BLaER1 (cell line): Measurements from ENCODE around the gene ATF6.

ENCODE experiments used
- H3K27ac ChIP-seq: shearing (Covaris generic); formaldehyde crosslinking; 2 replicates; pipeline ENCODE4 v1.8.1; 2022
- H3K27me3 ChIP-seq: shearing (Covaris generic); formaldehyde crosslinking; 2 replicates; pipeline ENCODE4 v1.8.1; 2022
- H3K36me3 ChIP-seq: shearing (Covaris generic); formaldehyde crosslinking; 2 replicates; pipeline ENCODE4 v1.8.1; 2022
- H3K4me1 ChIP-seq: shearing (Covaris generic); formaldehyde crosslinking; 2 replicates; pipeline ENCODE4 v1.8.1; 2022
- H3K4me2 ChIP-seq: shearing (Covaris generic); formaldehyde crosslinking; 2 replicates; pipeline ENCODE4 v1.8.1; 2022
- H3K4me3 ChIP-seq: shearing (Covaris generic); formaldehyde crosslinking; 2 replicates; pipeline ENCODE4 v1.8.1; 2022
- H3K9ac ChIP-seq: shearing (Covaris generic); formaldehyde crosslinking; 2 replicates; pipeline ENCODE4 v1.8.1; 2022
- H3K9me3 ChIP-seq: shearing (Covaris generic); formaldehyde crosslinking; 2 replicates; pipeline ENCODE4 v1.8.1; 2022
- H4K20me1 ChIP-seq: shearing (Covaris generic); formaldehyde crosslinking; 2 replicates; pipeline ENCODE4 v1.8.1; 2022
- Cebpa-rat ChIP-seq: shearing (Covaris generic); IDR thresholded peaks from 2 replicates; pipeline ENCODE4 v1.8.1; 2022

The ATF6 gene

GRCh38 chr1:161972828-161973227 lies 206.7 kb downstream of the ATF6 start:
- H3K4me3 ChIP-seq = no peak overlapping the region
- no peak overlapping the region for H3K9ac ChIP-seq
- no peak for TF ChIP-seq Cebpa-rat
- peak overlapping the region; percentile 51 for H3K4me2 ChIP-seq
- H3K27me3 ChIP-seq = no peaks in the 10 kb centered on the region
- no peak overlapping the region for H3K27ac ChIP-seq
- peaks cover 17% of the 10 kb centered on the region for H3K4me1 ChIP-seq
- H3K9me3 ChIP-seq = no peaks in the 10 kb centered on the region
- H4K20me1 ChIP-seq = no peaks in the 10 kb centered on the region
- H3K36me3 ChIP-seq = peaks cover 2% of the 10 kb centered on the region; the same call in 1 of the 2 replicates

- Histone ChIP-seq H3K27me3 (no peaks in the 10 kb centered on the region), H3K27ac (no peak overlapping the region), H4K20me1 (no peaks in the 10 kb centered on the region), H3K4me3 (no peak overlapping the region), H3K4me1 (peaks cover 23% of the 10 kb centered on the region), H3K9me3 (no peaks in the 10 kb centered on the region), H3K36me3 (no peaks in the 10 kb centered on the region), H3K9ac (no peak overlapping the region), H3K4me2 (no peak overlapping the region)
- TF ChIP-seq Cebpa-rat = no peak
Observed at GRCh38 chr1:161973924-161974845, 208.1 kb downstream of the ATF6 start.

- no peak overlapping the region for H3K9ac ChIP-seq
- peak overlapping the region; percentile 56 for H3K4me2 ChIP-seq
- H3K4me1 ChIP-seq = peaks cover 20% of the 10 kb centered on the region
Observed at GRCh38 chr1:161978011-161978790, 212.1 kb downstream of the ATF6 start.

DNA sequence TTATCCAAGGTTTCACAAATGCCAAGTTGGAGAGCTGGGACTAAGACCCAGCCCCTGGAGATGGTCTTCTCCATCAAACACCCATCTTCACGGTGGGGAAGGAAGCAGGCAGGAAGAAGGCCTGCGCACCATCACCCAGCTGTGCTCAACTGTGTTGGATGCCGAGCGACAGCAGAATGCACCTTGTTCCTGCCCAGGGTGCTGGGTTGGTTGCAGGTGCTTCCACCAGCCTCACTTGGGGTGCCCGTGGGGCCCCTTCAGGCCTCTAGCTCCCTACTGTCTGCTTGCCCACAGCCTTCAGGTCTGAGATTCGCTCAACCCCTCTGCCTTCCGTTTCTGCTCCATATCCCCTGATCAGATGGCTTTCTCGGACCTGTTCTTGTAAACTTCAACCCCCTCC lies 215.0 kb downstream of the ATF6 start:
- Histone ChIP-seq H3K4me2 (peak overlapping the region; percentile 47; the same call in 1 of the 2 replicates), H4K20me1 (no peaks in the 10 kb centered on the region), H3K27me3 (no peaks in the 10 kb centered on the region), H3K27ac (no peak overlapping the region), H3K4me1 (peaks cover 20% of the 10 kb centered on the region), H3K9me3 (no peaks in the 10 kb centered on the region), H3K36me3 (no peaks in the 10 kb centered on the region), H3K4me3 (no peak overlapping the region), H3K9ac (no peak overlapping the region)
- TF ChIP-seq Cebpa-rat = no peak

More at GRCh38 chr1:161978011-161978790, 212.1 kb downstream of the ATF6 start:
- H3K36me3 ChIP-seq = no peaks in the 10 kb centered on the region
- no peak overlapping the region for H3K27ac ChIP-seq
- H4K20me1 ChIP-seq = no peaks in the 10 kb centered on the region
- no peaks in the 10 kb centered on the region for H3K27me3 ChIP-seq
- no peak for TF ChIP-seq Cebpa-rat
- no peaks in the 10 kb centered on the region for H3K9me3 ChIP-seq
- H3K4me3 ChIP-seq = no peak overlapping the region

DNA sequence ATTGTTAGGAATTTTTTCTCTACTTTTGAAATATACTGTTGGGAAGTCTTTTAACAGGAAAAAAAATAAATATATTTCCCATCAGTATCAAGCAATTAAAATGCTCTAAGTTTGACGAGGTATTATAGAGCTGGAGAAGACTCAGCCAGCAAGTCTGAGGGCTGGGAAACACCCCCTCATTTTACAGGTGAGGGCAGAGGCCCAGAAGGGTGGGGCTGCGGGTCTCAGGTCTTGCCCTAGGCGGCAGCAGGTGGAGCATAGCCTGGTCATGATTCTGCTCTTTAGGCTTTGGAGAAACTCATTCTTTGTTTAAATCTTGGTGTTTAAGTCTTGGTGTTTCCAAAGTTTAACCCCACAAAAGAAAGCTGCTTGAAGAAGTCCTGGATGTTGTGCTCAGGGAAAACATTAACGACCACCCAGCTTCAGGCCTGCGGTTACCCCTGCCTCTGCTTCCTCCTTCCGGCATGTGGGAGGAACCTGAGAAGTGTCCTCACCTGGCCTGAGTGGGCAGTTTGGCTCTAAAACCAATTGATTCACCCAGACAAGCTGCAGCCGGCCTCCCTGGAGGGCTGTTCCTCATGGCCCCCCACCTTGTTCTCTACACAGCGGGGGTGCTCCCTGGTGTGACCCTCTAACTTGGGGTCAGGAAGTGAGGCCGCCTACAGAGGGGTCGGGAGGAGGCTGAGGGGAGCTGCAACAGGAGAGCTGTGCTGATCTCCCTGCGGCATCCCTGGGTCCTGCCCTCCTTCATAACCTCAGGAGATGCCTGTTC lies 215.8 kb downstream of the ATF6 start:
- no peak overlapping the region for H3K4me2 ChIP-seq
- TF ChIP-seq Cebpa-rat = no peak

GRCh38 chr1:161982507-161982895 lies 216.4 kb downstream of the ATF6 start:
- no peaks in the 10 kb centered on the region for H3K27me3 ChIP-seq
- H3K9ac ChIP-seq = no peak overlapping the region
- no peak for TF ChIP-seq Cebpa-rat
- no peak overlapping the region for H3K4me3 ChIP-seq
- no peak overlapping the region for H3K4me2 ChIP-seq
- H4K20me1 ChIP-seq = no peaks in the 10 kb centered on the region
- H3K9me3 ChIP-seq = peaks cover 7% of the 10 kb centered on the region; the same call in 1 of the 2 replicates
- H3K4me1 ChIP-seq = peaks cover 17% of the 10 kb centered on the region
- H3K36me3 ChIP-seq = no peaks in the 10 kb centered on the region
- H3K27ac ChIP-seq = no peak overlapping the region

More for the DNA sequence above, 215.8 kb downstream of the ATF6 start:
- H3K4me1 ChIP-seq = peaks cover 20% of the 10 kb centered on the region
- H3K9me3 ChIP-seq = 0 out of 2 replicates have a peak, but pooled peaks cover under 1% of the 10 kb centered on the region
- no peaks in the 10 kb centered on the region for H3K36me3 ChIP-seq
- no peak overlapping the region for H3K9ac ChIP-seq
- no peaks in the 10 kb centered on the region for H4K20me1 ChIP-seq
- no peak overlapping the region for H3K27ac ChIP-seq
- H3K4me3 ChIP-seq = no peak overlapping the region
- no peaks in the 10 kb centered on the region for H3K27me3 ChIP-seq

- no peak for TF ChIP-seq Cebpa-rat
- no peak overlapping the region for H3K4me2 ChIP-seq
- H3K4me3 ChIP-seq = no peak overlapping the region
Observed at GRCh38 chr1:161982917-161983316, 216.8 kb downstream of the ATF6 start.

DNA sequence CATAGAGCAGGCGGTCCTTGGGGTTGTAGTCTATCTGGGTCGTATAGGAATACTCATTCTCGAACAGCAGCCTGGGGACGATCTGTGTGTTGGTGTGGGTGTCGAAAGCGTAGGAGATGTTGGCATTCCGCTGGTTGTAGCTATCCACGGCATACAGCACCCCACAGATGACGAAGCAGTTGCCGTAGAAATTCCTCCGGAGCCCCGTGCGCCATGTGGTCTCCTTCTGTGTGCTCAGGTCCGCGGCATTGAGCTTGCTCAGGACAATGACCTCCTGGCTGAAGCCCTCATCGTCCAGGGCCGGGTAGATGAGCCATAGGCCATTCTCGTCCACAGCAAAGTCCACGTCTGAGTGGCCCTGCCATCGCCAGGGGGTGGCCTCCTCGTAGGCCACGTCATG lies 217.6 kb downstream of the ATF6 start:
- Histone ChIP-seq H4K20me1 (no peaks in the 10 kb centered on the region), H3K9ac (no peak overlapping the region), H3K27ac (no peak overlapping the region), H3K36me3 (no peaks in the 10 kb centered on the region), H3K4me2 (no peak overlapping the region), H3K9me3 (peaks cover 13% of the 10 kb centered on the region; the same call in 1 of the 2 replicates), H3K27me3 (no peaks in the 10 kb centered on the region), H3K4me3 (no peak overlapping the region), H3K4me1 (peaks cover 7% of the 10 kb centered on the region)
- no peak for TF ChIP-seq Cebpa-rat

More at GRCh38 chr1:161982917-161983316, 216.8 kb downstream of the ATF6 start:
- H3K27ac ChIP-seq = no peak overlapping the region
- H3K4me1 ChIP-seq = peaks cover 13% of the 10 kb centered on the region
- H4K20me1 ChIP-seq = no peaks in the 10 kb centered on the region
- H3K9me3 ChIP-seq = peaks cover 11% of the 10 kb centered on the region; the same call in 1 of the 2 replicates
- no peak overlapping the region for H3K9ac ChIP-seq
- H3K27me3 ChIP-seq = no peaks in the 10 kb centered on the region
- H3K36me3 ChIP-seq = no peaks in the 10 kb centered on the region

DNA sequence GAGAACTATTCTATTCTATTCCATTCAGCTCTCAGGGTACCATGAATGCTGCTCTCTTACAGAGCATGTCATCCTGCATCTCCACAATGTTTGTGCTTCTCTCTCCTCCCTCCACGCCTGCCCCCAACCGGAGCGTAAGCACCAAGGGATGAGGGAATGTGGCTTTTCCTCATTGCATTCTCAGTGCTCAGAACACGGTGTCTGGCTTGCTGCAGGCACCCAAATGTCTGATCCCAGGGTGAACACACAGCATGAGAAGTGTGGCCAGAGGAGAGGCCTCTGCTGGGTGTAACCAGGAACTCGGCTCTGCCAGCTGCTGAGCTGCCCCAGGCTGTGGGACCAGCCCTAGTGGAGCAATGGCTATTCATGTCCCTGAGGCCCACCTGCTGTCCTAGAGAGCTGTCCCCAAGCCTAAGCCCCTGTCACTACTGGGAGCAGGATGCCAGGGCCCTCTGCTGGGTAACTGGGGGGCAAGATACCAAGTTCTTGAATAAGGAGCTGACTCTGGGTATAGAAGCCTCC lies 219.2 kb downstream of the ATF6 start:
- Histone ChIP-seq H3K36me3 (no peaks in the 10 kb centered on the region), H3K9ac (no peak overlapping the region), H3K4me1 (peaks cover 7% of the 10 kb centered on the region), H3K9me3 (peaks cover 13% of the 10 kb centered on the region; the same call in 1 of the 2 replicates), H4K20me1 (no peaks in the 10 kb centered on the region), H3K27me3 (no peaks in the 10 kb centered on the region), H3K4me3 (no peak overlapping the region), H3K27ac (no peak overlapping the region), H3K4me2 (no peak overlapping the region)
- TF ChIP-seq Cebpa-rat = no peak
